GM20000 (cell line): ENCODE data around the gene SBF2.

ENCODE experiments used
- DNase-seq: peaks from one replicate; pipeline ENCODE4 v3.0.0; 2012; ENCODE audit warnings: low spot score
- CTCF ChIP-seq: IDR thresholded peaks from 2 replicates; pipeline ENCODE4 v1.5.1; 2012; ENCODE audit warnings: mild to moderate bottlenecking, control low read depth; ENCODE audit errors: extremely low read depth, missing control alignments

The SBF2 gene

DNA sequence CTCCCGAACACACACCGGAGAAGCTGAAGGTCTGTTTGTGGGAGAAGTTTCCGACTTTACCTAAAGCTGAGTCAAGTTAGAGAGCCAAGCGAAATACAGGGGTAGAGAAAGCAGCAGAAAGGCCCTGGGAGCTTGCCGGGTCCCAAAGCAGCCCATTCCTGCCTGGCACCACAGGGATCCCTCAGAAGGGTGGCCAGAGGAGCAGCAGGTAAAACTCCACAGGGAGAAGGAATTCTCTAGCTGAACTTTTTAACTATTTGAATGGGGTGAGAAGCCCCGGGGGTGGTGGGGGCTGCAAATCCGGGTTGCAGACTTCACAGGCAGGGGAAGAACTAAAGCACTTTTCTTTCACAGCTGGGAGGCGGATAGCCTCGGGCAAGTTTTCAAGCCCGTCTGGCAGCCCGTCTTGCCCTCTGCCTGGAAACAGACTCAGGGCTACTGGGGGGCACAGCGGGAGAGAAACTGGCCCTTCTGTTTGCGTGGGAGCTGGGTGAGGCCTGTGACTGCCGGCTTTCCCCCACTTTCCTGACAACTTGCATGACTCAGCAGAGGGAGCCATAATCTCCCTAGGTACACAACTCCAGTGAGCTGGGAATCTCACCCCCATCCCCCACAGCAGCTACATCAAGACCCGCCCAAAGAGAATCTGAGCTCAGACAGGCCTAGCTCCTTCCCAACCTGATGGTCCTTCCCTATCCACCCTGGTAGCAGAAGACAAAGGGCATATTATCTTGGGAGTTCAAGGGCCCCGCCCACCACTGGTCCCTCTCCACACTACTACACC, 311.0 kb downstream of the SBF2 start:
- DNase-seq, result no peak
- no peak for TF ChIP-seq CTCF

DNA sequence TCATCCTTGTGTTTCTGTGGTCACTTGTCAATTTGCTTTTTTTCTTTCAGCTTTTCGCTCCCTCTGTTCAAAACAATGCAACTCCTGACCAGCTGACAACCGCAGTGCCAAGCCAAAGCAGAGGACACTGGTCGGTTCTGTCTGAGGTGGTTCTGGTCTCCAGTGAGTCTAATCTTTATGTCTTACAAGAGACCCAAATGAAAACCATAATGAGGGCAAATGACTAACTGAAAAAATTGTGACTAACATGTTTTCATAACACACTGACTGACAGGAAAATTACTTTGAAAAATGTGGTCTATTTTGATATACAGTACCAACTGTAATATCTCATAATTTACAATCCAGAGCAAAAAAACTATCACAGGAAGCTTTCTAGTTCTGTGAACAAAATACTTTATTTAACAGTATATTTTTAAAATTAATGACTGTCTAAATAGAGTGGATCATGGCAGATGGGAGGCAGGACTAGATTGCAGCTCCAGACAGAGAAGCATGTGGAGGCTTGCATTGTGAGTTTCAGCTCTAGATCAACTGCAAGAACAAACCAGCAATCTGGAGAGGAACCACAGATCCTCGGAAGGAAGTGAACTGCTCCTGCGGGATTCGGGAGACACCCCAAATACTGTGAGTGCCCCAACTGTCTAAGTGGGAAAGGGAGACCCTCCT, 311.8 kb downstream of the SBF2 start:
- TF ChIP-seq CTCF, result no peak
- no peak for DNase-seq

- TF ChIP-seq CTCF, result no peak
- DNase-seq, result no peak
Measured at GRCh38 chr11:9980931-9981330, 313.1 kb downstream of the SBF2 start.

DNA sequence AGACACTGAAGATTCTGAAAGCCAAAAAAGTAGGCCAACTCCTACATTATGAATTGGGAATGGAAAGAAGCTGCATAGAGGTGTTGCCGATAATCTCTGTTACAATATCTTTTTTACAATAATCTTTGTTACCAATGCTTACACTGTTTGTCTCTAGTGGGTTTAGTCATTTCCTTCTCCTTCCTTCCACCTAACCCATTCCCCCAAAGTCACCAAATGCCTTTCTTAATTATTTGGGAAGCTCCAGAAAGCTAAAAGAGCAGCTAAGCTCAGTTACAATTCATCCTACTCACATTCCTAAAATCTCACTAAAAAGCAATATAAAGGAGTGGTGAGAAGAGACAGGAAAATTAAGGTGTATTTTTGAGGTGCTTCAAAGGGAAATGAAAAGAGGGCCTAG, 316.5 kb downstream of the SBF2 start:
- no peak for TF ChIP-seq CTCF
- DNase-seq, result no peak

DNA sequence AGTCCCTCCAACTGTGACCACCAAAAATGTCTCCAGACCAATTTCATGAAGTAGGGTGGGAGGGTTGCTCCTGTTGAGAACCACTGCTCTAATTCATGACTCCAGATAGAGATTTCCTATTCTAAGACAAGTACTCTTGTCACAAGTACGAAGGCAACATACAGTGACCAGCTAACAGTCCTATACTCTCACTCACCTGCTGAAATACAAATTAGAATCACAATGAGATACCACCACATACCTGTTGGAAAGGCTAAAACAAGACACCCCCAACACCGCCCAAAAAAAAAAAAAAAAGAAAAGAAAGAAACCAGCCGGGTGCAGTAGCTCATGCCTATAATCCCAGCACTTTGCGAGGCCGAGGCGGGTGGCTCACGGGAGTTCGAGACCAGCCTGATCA, 319.6 kb downstream of the SBF2 start:
- DNase-seq, result no peak
- TF ChIP-seq CTCF, result no peak

GRCh38 chr11:9973921-9974320, 320.1 kb downstream of the SBF2 start:
- no peak for DNase-seq
- TF ChIP-seq CTCF, result no peak

GRCh38 chr11:9972989-9973388, 321.0 kb downstream of the SBF2 start:
- peak; percentile 60 for TF ChIP-seq CTCF
- peak; percentile 69 for DNase-seq
